Vagina (tissue), 2 donors: ENCODE measurements around the gene HYCC1. TPM values are rescaled to one million over a fixed set of nuclear protein-coding genes. Genes with fewer than 3 reads are reported as not detected.
A peak's percentile ranks its signal among the peaks of the same experiment; 100 is the strongest.

Experiments
- DNase-seq, 2 donors: peaks; one replicate each; pipeline ENCODE4 v3.0.0-alpha.2; 2017; ENCODE audit errors: extremely low spot score in 2 of 2
- H3K27ac ChIP-seq: fragments of 200-600 bp; sonication (generic); one replicate; pipeline ENCODE4 v1.5.1; 2019
- H3K27me3 ChIP-seq: fragments of 200-600 bp; sonication (generic); one replicate; pipeline ENCODE4 v1.5.1; 2019
- H3K36me3 ChIP-seq, 2 donors: fragments of 200-600 bp; sonication (generic); one replicate each; pipeline ENCODE4 v1.5.1; 2017 to 2019
- H3K4me1 ChIP-seq: fragments of 200-600 bp; sonication (generic); one replicate; pipeline ENCODE4 v1.5.1; 2019
- H3K4me3 ChIP-seq, 2 donors: fragments of 200-600 bp; sonication (generic); 1 replicate in 1 of 2; 2 replicates in 1 of 2; pipeline ENCODE4 v1.5.1; 2016 to 2019
- H3K9me3 ChIP-seq: fragments of 200-600 bp; sonication (generic); one replicate; pipeline ENCODE4 v1.5.1; 2019
- CTCF ChIP-seq, 3 experiments: fragments of 450-650 bp in 2 of 3; fragments of 200-600 bp in 1 of 3; sonication (generic) in 1 of 3; IDR thresholded peaks; one replicate each; pipeline ENCODE4 v1.5.1; 2017 to 2019; ENCODE audit warnings: antibody characterized with exemption in 3 of 3, mild to moderate bottlenecking in 2 of 3, moderate library complexity in 2 of 3
- POLR2A ChIP-seq, 2 donors: fragments of 450-650 bp; IDR thresholded peaks; one replicate each; pipeline ENCODE4 v1.6.1; 2017; ENCODE audit warnings: antibody characterized with exemption in 2 of 2, mild to moderate bottlenecking in 2 of 2, moderate library complexity in 2 of 2
- POLR2AphosphoS5 ChIP-seq, 2 donors: sonication (generic); formaldehyde crosslinking; IDR thresholded peaks; one replicate each; pipeline ENCODE4 v1.9.0; 2017; ENCODE audit warnings: antibody characterized with exemption in 2 of 2, mild to moderate bottlenecking in 2 of 2, low read depth in 1 of 2; ENCODE audit not compliant: insufficient read depth in 1 of 2
- intact Hi-C: fragments of 100-400 bp; cut with DNase I; formaldehyde crosslinking; loops from one replicate; pipeline ENCODE4 v1.15.1; 2023
- total RNA-seq: library from RNA; depleted of rRNA; stranded (reverse); fragments of >200 nt; gene quantifications from one replicate; pipeline ENCODE4 v1.2.3, GENCODE V29; 2016

The HYCC1 gene
- total RNA-seq, 1 donor from 2014 or later, result 23.6 TPM

DNA sequence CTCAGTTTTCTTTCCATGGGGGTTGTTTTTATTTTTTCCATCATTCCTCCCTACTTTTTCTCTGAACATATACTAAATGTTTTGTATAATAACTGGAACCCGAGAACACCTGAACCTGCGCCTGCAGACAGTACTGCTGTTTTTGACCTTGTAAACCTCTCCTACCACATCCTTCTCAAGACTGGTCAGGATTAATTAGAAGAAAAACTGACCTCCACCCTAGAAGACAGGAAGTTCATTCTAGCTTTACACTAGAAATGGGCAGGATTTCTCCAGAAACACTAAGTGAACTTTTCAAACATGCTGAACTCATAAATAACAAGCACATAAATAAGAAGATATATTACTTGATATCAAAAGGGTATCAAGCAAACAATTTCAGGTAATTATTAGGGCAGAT, 751 bp upstream of the HYCC1 start:
- DNase-seq, result no peak
- H3K27ac ChIP-seq, result no peak overlapping the region
- peaks cover 26% of the 10 kb centered on the region for H3K4me1 ChIP-seq
- TF ChIP-seq POLR2AphosphoS5 (IDR thresholded peaks at IDR 0.05; ENCODE audit: insufficient read depth in 1 of 2, low read depth in 1 of 2) (no peak), CTCF (IDR thresholded peaks at IDR 0.05) (no peak)
- H3K4me3 ChIP-seq, result no peak overlapping the region
- intact Hi-C loops, result loop anchor here (5.0 kb wide), 1 partner anchor 162 kb away; no protein-coding TSS in a partner anchor
- H3K27me3 ChIP-seq, result no peaks in the 10 kb centered on the region
- H3K36me3 ChIP-seq, result no peaks in the 10 kb centered on the region
- no peaks in the 10 kb centered on the region for H3K9me3 ChIP-seq

DNA sequence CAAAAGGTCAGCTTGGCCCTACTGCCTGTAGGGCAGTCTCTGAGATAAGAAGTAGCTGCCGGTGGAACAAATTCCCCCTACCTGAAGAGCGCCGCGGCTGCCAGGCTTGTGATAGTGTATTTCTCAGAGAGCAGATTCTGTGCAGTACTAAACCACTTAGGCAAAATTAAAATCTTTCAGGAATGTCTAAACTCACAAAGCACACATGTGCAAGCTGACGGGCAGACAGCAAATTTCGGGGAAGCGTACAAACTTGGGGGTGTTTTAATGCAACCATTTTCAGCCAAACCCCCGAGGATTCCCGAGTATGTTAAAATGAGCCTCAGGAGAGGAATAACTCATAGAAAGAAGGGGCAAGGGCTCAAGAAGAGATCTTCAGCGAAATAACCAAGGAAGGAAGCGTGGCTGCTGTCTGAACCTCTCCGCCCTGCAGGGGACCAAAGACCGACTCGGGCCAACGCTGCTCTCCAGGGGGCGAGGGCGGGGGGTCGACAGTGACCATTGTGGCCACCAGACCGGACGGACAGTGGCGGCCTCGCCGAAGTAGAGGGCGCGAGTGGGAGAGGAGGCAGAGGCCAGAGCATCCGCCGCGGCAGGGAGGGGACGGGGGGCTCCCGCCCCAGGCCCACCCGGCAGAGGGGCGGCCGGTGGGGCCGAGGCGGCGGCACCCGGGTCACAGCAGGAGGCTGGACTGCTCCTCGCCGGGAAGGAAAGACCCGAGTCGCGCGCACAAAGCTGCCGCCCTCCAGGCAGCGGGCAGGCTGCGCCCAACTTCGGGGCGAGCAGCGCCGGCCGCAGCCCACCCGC, 819 bp downstream of the HYCC1 start:
- H3K9me3 ChIP-seq, result no peaks in the 10 kb centered on the region
- DNase-seq, result no peak

DNA sequence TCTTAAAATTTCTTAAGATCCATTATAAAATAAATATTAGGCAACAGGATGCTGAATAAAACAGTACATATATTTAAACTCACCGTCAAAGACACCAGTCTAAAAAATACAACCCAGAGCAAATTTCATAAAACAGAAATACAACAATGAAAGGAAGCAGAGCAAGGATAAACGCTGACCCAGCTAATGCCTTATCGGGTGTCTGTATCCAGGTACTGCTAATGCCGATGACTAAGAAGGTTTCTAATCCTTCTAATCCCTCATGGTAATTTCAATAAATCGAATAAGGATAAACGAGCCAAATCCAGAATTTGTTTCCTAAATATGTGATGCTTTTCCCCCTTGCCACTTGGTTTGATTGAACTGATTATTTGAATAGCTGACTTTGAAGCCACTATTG, 1.7 kb downstream of the HYCC1 start:
- DNase-seq, result no peak
- Histone ChIP-seq H3K27ac (no peak overlapping the region), H3K36me3 (no peaks in the 10 kb centered on the region), H3K4me3 (peak overlapping the region; percentile 88 to 95), H3K9me3 (no peaks in the 10 kb centered on the region), H3K4me1 (peaks cover 34% of the 10 kb centered on the region), H3K27me3 (no peaks in the 10 kb centered on the region)
- intact Hi-C loops, result loop anchor here (5.0 kb wide), 1 partner anchor 160 kb away; no protein-coding TSS in a partner anchor
- TF ChIP-seq POLR2A (IDR thresholded peaks at IDR 0.05) (no peak), POLR2AphosphoS5 (IDR thresholded peaks at IDR 0.05; ENCODE audit: insufficient read depth in 1 of 2, low read depth in 1 of 2) (no peak), CTCF (IDR thresholded peaks at IDR 0.05) (no peak)

More for the DNA sequence above, 819 bp downstream of the HYCC1 start:
- H3K27ac ChIP-seq, result peak overlapping the region; percentile 85
- no peaks in the 10 kb centered on the region for H3K36me3 ChIP-seq
- no peaks in the 10 kb centered on the region for H3K27me3 ChIP-seq
- intact Hi-C loops, result loop anchor here (5.0 kb wide), 1 partner anchor 161 kb away; no protein-coding TSS in a partner anchor
- H3K4me1 ChIP-seq, result peaks cover 34% of the 10 kb centered on the region
- TF ChIP-seq CTCF (IDR thresholded peaks at IDR 0.05) (no peak), POLR2A (IDR thresholded peaks at IDR 0.05) (no peak), POLR2AphosphoS5 (IDR thresholded peaks at IDR 0.05; ENCODE audit: insufficient read depth in 1 of 2, low read depth in 1 of 2) (no peak)
- H3K4me3 ChIP-seq, result peak overlapping the region; percentile 88 to 95

GRCh38 chr7:23011222-23011924, 2.6 kb downstream of the HYCC1 start:
- intact Hi-C loops, result loop anchor here (5.0 kb wide), 1 partner anchor 159 kb away; no protein-coding TSS in a partner anchor
- Histone ChIP-seq H3K4me1 (peaks cover 34% of the 10 kb centered on the region), H3K36me3 (no peaks in the 10 kb centered on the region), H3K9me3 (no peaks in the 10 kb centered on the region), H3K27ac (no peak overlapping the region), H3K4me3 (no peak overlapping the region), H3K27me3 (no peaks in the 10 kb centered on the region)
- no peak for TF ChIP-seq POLR2A (IDR thresholded peaks at IDR 0.05)
- no peak for TF ChIP-seq CTCF (IDR thresholded peaks at IDR 0.05)
- TF ChIP-seq POLR2AphosphoS5 (IDR thresholded peaks at IDR 0.05; ENCODE audit: insufficient read depth in 1 of 2, low read depth in 1 of 2), result no peak
- no peak for DNase-seq
